ENCODE data around the gene CNOT4. TPM values are rescaled to one million over a fixed set of nuclear protein-coding genes. Genes with fewer than 3 reads are reported as not detected.

Gene CNOT4
- total and polyA plus RNA-seq, 8 donors = 4.6 to 50.2 (median 10.9) TPM

- Histone ChIP-seq H3K27me3 (no peaks in the 10 kb centered on the region), H3K4me1 (peaks cover 0 to 18% (median 6%) of the 10 kb centered on the region in 4 donors), H3K4me3 (no peak overlapping the region), H3K9me3 (no peaks in the 10 kb centered on the region), H3K27ac (no peak overlapping the region), H3K36me3 (peaks cover 0 to 6% (median 0%) of the 10 kb centered on the region in 4 donors)
- TF ChIP-seq CTCF (IDR thresholded peaks at IDR 0.05) = no peak
- no peak for TF ChIP-seq EP300 (IDR thresholded peaks at IDR 0.05)
- no peak for TF ChIP-seq POLR2AphosphoS5 (IDR thresholded peaks at IDR 0.05)
- no peak for TF ChIP-seq POLR2A (IDR thresholded peaks at IDR 0.05)
- no peak for DNase-seq
- intact Hi-C loops (cut with DNase I; ENCODE audit: low total_unique reads) = no loop called here
- 87 to 93% (median 90%) methylated on average over 2 of the region's 2 CpGs for WGBS, 5 donors
Measured at GRCh38 chr7:135425036-135425435, 84.9 kb downstream of the CNOT4 start.

- no peak overlapping the region for H3K27ac ChIP-seq
- intact Hi-C loops (cut with DNase I; ENCODE audit: low total_unique reads) = no loop called here
- H3K9me3 ChIP-seq = no peaks in the 10 kb centered on the region
- DNase-seq = no peak
- H3K4me1 ChIP-seq = no peaks in the 10 kb centered on the region
- H3K36me3 ChIP-seq = peaks cover 0 to 25% (median 15%) of the 10 kb centered on the region in 4 donors
- WGBS, 5 donors = 85 to 91% (median 87%) methylated on average over 4 of the region's 4 CpGs
- TF ChIP-seq POLR2AphosphoS5 (IDR thresholded peaks at IDR 0.05) (no peak), EP300 (IDR thresholded peaks at IDR 0.05) (no peak), POLR2A (IDR thresholded peaks at IDR 0.05) (no peak), CTCF (IDR thresholded peaks at IDR 0.05) (no peak)
- H3K27me3 ChIP-seq = no peaks in the 10 kb centered on the region
- no peak overlapping the region for H3K4me3 ChIP-seq
Measured at GRCh38 chr7:135420786-135421185, 89.1 kb downstream of the CNOT4 start.

DNA sequence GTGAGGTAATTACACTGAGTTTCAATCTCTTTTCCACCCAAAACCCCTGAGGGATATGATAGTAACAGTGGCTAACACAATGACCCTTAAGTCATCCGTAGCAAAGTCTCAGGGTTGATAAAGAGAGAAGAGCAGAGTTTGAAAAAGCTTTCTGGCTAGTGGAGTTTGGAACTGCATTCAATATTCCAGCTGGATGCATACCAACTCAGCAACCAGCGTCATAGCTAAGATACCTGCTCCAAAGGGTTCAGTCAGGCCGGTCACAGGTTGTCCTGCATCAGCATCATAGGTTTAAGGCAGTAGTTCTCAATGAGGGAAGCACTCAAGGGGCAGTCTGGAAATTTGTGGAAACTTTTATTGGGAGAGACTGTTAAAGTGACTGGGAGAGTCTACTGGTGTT lies 93.5 kb downstream of the CNOT4 start:
- Histone ChIP-seq H3K36me3 (peaks cover 0 to 30% (median 18%) of the 10 kb centered on the region in 4 donors), H3K27ac (no peak overlapping the region), H3K9me3 (no peaks in the 10 kb centered on the region), H3K27me3 (no peaks in the 10 kb centered on the region), H3K4me1 (no peaks in the 10 kb centered on the region), H3K4me3 (no peak overlapping the region)
- DNase-seq = no peak
- TF ChIP-seq CTCF (IDR thresholded peaks at IDR 0.05) = no peak
- no peak for TF ChIP-seq POLR2A (IDR thresholded peaks at IDR 0.05)
- no peak for TF ChIP-seq EP300 (IDR thresholded peaks at IDR 0.05)
- TF ChIP-seq POLR2AphosphoS5 (IDR thresholded peaks at IDR 0.05) = no peak
- WGBS, 5 donors = 91 to 94% (median 93%) methylated on average over 3 of the region's 3 CpGs
- intact Hi-C loops (cut with DNase I; ENCODE audit: low total_unique reads) = no loop called here

DNA sequence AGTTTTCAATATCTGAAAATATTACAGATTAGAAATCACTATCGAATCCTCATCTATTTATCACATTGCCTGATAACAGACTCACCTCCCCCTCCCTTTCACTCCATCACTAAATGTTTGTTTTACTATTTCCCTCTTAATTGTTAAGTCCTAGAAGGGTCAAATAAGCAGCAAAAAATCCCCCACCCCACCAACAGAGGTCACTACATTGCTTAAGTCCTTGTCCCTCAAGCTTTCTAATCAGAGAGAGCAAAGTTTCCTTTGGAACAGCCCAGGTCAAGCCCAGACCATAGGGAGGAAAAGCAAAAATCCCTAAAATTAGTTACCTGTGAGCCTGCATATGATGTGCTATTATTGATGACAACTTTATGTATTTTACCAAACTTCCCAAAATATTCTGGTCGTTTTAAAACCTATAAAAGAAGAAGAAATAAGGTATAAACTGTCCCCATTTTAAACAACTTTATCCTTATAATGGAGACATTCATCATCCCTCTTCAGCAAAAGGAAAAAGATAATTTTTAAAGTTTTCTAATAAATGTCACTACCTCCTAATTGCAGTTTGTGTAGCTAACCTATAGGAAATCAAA lies 95.0 kb downstream of the CNOT4 start:
- Histone ChIP-seq H3K36me3 (peaks cover 0 to 32% (median 22%) of the 10 kb centered on the region in 4 donors), H3K27ac (no peak overlapping the region), H3K4me1 (no peaks in the 10 kb centered on the region), H3K4me3 (no peak overlapping the region), H3K27me3 (no peaks in the 10 kb centered on the region), H3K9me3 (no peaks in the 10 kb centered on the region)
- peak; percentile 44 to 59 for DNase-seq
- 56 to 73% (median 63%) methylated on average over 2 of the region's 2 CpGs for WGBS, 5 donors
- intact Hi-C loops (cut with DNase I; ENCODE audit: low total_unique reads) = no loop called here
- TF ChIP-seq EP300 (IDR thresholded peaks at IDR 0.05) (no peak), CTCF (IDR thresholded peaks at IDR 0.05) (peak in 5 of 7 experiments; percentile 27 to 44 (median 34))

Data from stomach (tissue), 9 donors.